A549 (cell line): ENCODE data around the gene THAP4. TPM values are rescaled to one million over a fixed set of nuclear protein-coding genes. Genes with fewer than 3 reads are reported as not detected.

Source experiments
- ATAC-seq, 2 experiments: fragments of 200-7000 bp in 1 of 2; fragments of >200 bp in 1 of 2; cut with Nextera tagmentation in 1 of 2; cut with Tn5 transposase in 1 of 2; 3 replicates each; pipeline versions ENCODE4 v1.8.0 to v1.9.1; 2018 to 2020; ENCODE audit warnings: mild to moderate bottlenecking in 1 of 2, moderate library complexity in 1 of 2
- CTCF ChIA-PET: fragments of 300-600 bp; sonication (Branson Sonifier 250); formaldehyde crosslinking; extraction: SDS; loops from one replicate; lab custom pipeline; 2021; ENCODE audit warnings: antibody characterized with exemption, inconsistent platforms; lab: Yijun Ruan, JAX
- POLR2A ChIA-PET: fragments of 350-600 bp; formaldehyde crosslinking; extraction: SDS; loops from one replicate; lab custom pipeline; 2021; ENCODE audit warnings: antibody characterized with exemption, inconsistent platforms; lab: Yijun Ruan, JAX
- DNase-seq, 2 experiments: peaks; one replicate each; pipeline versions ENCODE4 v3.0.0 to v3.0.0-alpha.2; 2011 to 2016; ENCODE audit warnings: low read depth in 1 of 2, low spot score in 1 of 2
- FAIRE-seq: peaks from 2 replicates; lab custom pipeline; 2011; peaks lifted over from hg19 to GRCh38; lab: Jason Lieb, UNC
- H3K27ac ChIP-seq, 2 experiments: fragments of >200 bp; sonication (Bioruptor Twin); formaldehyde crosslinking; 3 replicates each; pipeline ENCODE4 v1.5.1; 2016 to 2017
- H3K4me1 ChIP-seq: fragments of >200 bp; sonication (Bioruptor Twin); formaldehyde crosslinking; 3 replicates; pipeline ENCODE4 v1.6.1; 2016
- H3K4me2 ChIP-seq: fragments of >200 bp; sonication (Bioruptor Twin); formaldehyde crosslinking; 3 replicates; pipeline ENCODE4 v1.6.1; 2016
- H3K4me3 ChIP-seq: fragments of >200 bp; sonication (Bioruptor Twin); formaldehyde crosslinking; 3 replicates; pipeline ENCODE4 v1.5.1; 2016
- H3K9me3 ChIP-seq: fragments of >200 bp; sonication (Bioruptor Twin); formaldehyde crosslinking; 3 replicates; pipeline ENCODE4 v1.6.1; 2016
- BHLHE40 ChIP-seq: IDR thresholded peaks from 2 replicates; pipeline ENCODE4 v1.6.1; 2012; ENCODE audit warnings: low read depth, low read length, inconsistent platforms
- CBX2 ChIP-seq: fragments of 200-600 bp; sonication (generic); IDR thresholded peaks from 2 replicates; pipeline ENCODE4 v1.6.1; 2016; ENCODE audit warnings: low read depth, mild to moderate bottlenecking, borderline replicate concordance
- CEBPB ChIP-seq, 2 experiments: fragments of >200 bp in 1 of 2; sonication (Bioruptor Twin) in 1 of 2; formaldehyde crosslinking in 1 of 2; IDR thresholded peaks; 2 replicates each; pipeline ENCODE4 v1.6.1; 2012 to 2016
- CHD4 ChIP-seq: fragments of 200-600 bp; sonication (generic); IDR thresholded peaks from 2 replicates; pipeline ENCODE4 v1.6.1; 2016; ENCODE audit warnings: antibody characterized with exemption, mild to moderate bottlenecking, borderline replicate concordance
- CTCF ChIP-seq: fragments of >200 bp; sonication (Bioruptor Twin); formaldehyde crosslinking; IDR thresholded peaks from 3 replicates; pipeline ENCODE4 v1.5.1; 2016
- EHMT2 ChIP-seq: fragments of 200-600 bp; sonication (generic); IDR thresholded peaks from 2 replicates; pipeline ENCODE4 v1.6.1; 2016; ENCODE audit warnings: antibody characterized with exemption, low read depth, mild to moderate bottlenecking, moderate library complexity
- EP300 ChIP-seq, 2 experiments: fragments of >200 bp; sonication (Bioruptor Twin); formaldehyde crosslinking; IDR thresholded peaks; 2 replicates in 1 of 2; 3 replicates in 1 of 2; pipeline ENCODE4 v1.6.1; 2016 to 2017
- ESRRA ChIP-seq: fragments of 150-350 bp; IDR thresholded peaks from 2 replicates; pipeline ENCODE4 v1.6.1; 2014; ENCODE audit warnings: mild to moderate bottlenecking, low read length, borderline replicate concordance
- FOSB ChIP-seq: fragments of 250-450 bp; sonication (Bioruptor Pico); IDR thresholded peaks from 2 replicates; pipeline ENCODE4 v1.5.0; 2020; ENCODE audit warnings: mild to moderate bottlenecking, moderate library complexity
- HDAC2 ChIP-seq: fragments of 200-600 bp; sonication (generic); IDR thresholded peaks from 2 replicates; pipeline ENCODE4 v1.6.1; 2016
- HEYL ChIP-seq: fragments of 250-450 bp; sonication (Bioruptor Pico); IDR thresholded peaks from 2 replicates; pipeline ENCODE4 v1.8.0; 2021; ENCODE audit warnings: mild to moderate bottlenecking, moderate library complexity
- HOXA7 ChIP-seq: fragments of 250-450 bp; sonication (Bioruptor Pico); IDR thresholded peaks from 2 replicates; pipeline ENCODE4 v1.5.0; 2020; ENCODE audit warnings: mild to moderate bottlenecking, moderate library complexity
- JUN ChIP-seq, 2 experiments: fragments of >200 bp; sonication (Bioruptor Twin); formaldehyde crosslinking; IDR thresholded peaks; 2 replicates in 1 of 2; 3 replicates in 1 of 2; pipeline ENCODE4 v1.6.1; 2016 to 2017
- JUNB ChIP-seq: fragments of >200 bp; sonication (Bioruptor Twin); formaldehyde crosslinking; IDR thresholded peaks from 2 replicates; pipeline ENCODE4 v1.6.1; 2016
- KDM1A ChIP-seq: fragments of 200-600 bp; sonication (generic); IDR thresholded peaks from 2 replicates; pipeline ENCODE4 v1.6.1; 2016; ENCODE audit warnings: low read depth, mild to moderate bottlenecking
- KDM5A ChIP-seq: fragments of 200-600 bp; sonication (generic); IDR thresholded peaks from 2 replicates; pipeline ENCODE4 v1.6.1; 2016; ENCODE audit warnings: antibody characterized with exemption, mild to moderate bottlenecking
- MAX ChIP-seq: IDR thresholded peaks from 2 replicates; pipeline ENCODE4 v1.6.1; 2012
- MAZ ChIP-seq: fragments of 150-350 bp; IDR thresholded peaks from 2 replicates; pipeline ENCODE4 v1.6.1; 2014; ENCODE audit warnings: antibody characterized with exemption, low read depth, low read length, borderline replicate concordance
- NPAS2 ChIP-seq: fragments of 250-450 bp; sonication (Bioruptor Pico); IDR thresholded peaks from 2 replicates; pipeline ENCODE4 v1.8.0; 2022; ENCODE audit warnings: mild to moderate bottlenecking, moderate library complexity, borderline replicate concordance
- NR3C1 ChIP-seq: fragments of >200 bp; sonication (Bioruptor Twin); formaldehyde crosslinking; IDR thresholded peaks from 3 replicates; pipeline ENCODE4 v1.6.1; 2017
- RAD21 ChIP-seq, 2 experiments: fragments of >200 bp in 1 of 2; sonication (Bioruptor Twin) in 1 of 2; formaldehyde crosslinking in 1 of 2; IDR thresholded peaks in 1 of 2; conservative IDR thresholded peaks in 1 of 2; 2 replicates in 1 of 2; 3 replicates in 1 of 2; pipeline ENCODE4 v1.6.1; 2012 to 2018; ENCODE audit warnings: inconsistent platforms in 1 of 2
- RFX5 ChIP-seq: fragments of 450-650 bp; IDR thresholded peaks from 2 replicates; pipeline ENCODE4 v1.7.1; 2014; ENCODE audit warnings: antibody characterized with exemption, mild to moderate bottlenecking, moderate library complexity
- RNF2 ChIP-seq: fragments of 200-600 bp; sonication (generic); IDR thresholded peaks from 2 replicates; pipeline ENCODE4 v1.6.1; 2016; ENCODE audit warnings: low read depth, mild to moderate bottlenecking, antibody characterized with exemption, moderate library complexity, borderline replicate concordance
- SMC3 ChIP-seq: fragments of >200 bp; sonication (Bioruptor Twin); formaldehyde crosslinking; IDR thresholded peaks from 3 replicates; pipeline ENCODE4 v1.6.1; 2018; ENCODE audit warnings: inconsistent platforms
- TP53 ChIP-seq: fragments of 250-450 bp; sonication (Bioruptor Pico); IDR thresholded peaks from 2 replicates; pipeline ENCODE4 v1.5.0; 2021; ENCODE audit warnings: mild to moderate bottlenecking, moderate library complexity
- ZNF302 ChIP-seq: fragments of 250-450 bp; sonication (Bioruptor Pico); IDR thresholded peaks from 2 replicates; pipeline ENCODE4 v1.9.0; 2021; ENCODE audit warnings: inconsistent platforms, mild to moderate bottlenecking, moderate library complexity
- ZSCAN20 ChIP-seq: fragments of 250-450 bp; sonication (Bioruptor Pico); IDR thresholded peaks from 2 replicates; pipeline ENCODE4 v1.8.0; 2022; ENCODE audit warnings: mild to moderate bottlenecking, moderate library complexity
- WGBS: methylation state at CpG from one replicate; pipeline ENCODE4 v1.1.6; 2017; ENCODE audit errors: missing lambda C conversion rate; 5-methylcytosine and 5-hydroxymethylcytosine counted together
- polyA plus RNA-seq, 4 experiments: library from polyadenylated mRNA; depleted of rRNA in 3 of 4; stranded (reverse); fragments of >200 nt; fragmentation: RNase III in 1 of 4; extraction: RNeasy Plus Mini Kit Qiagen cat#74134 plus additional on column Dnase treatment in 1 of 4; gene quantifications; 2 replicates in 3 of 4; 3 replicates in 1 of 4; pipeline ENCODE4 v1.2.3, GENCODE V29; 2011 to 2017
- TF ChIP-seq, protein P1 (sequence below): fragments of 200-600 bp; sonication (generic); IDR thresholded peaks from 2 replicates; pipeline ENCODE4 v1.6.1; 2016; ENCODE audit warnings: antibody characterized with exemption, mild to moderate bottlenecking, moderate library complexity

The THAP4 gene
- polyA plus RNA-seq, 2 of the 4 experiments (the other 2 are of a cell fraction) = 36.1 to 51.0 TPM

DNA sequence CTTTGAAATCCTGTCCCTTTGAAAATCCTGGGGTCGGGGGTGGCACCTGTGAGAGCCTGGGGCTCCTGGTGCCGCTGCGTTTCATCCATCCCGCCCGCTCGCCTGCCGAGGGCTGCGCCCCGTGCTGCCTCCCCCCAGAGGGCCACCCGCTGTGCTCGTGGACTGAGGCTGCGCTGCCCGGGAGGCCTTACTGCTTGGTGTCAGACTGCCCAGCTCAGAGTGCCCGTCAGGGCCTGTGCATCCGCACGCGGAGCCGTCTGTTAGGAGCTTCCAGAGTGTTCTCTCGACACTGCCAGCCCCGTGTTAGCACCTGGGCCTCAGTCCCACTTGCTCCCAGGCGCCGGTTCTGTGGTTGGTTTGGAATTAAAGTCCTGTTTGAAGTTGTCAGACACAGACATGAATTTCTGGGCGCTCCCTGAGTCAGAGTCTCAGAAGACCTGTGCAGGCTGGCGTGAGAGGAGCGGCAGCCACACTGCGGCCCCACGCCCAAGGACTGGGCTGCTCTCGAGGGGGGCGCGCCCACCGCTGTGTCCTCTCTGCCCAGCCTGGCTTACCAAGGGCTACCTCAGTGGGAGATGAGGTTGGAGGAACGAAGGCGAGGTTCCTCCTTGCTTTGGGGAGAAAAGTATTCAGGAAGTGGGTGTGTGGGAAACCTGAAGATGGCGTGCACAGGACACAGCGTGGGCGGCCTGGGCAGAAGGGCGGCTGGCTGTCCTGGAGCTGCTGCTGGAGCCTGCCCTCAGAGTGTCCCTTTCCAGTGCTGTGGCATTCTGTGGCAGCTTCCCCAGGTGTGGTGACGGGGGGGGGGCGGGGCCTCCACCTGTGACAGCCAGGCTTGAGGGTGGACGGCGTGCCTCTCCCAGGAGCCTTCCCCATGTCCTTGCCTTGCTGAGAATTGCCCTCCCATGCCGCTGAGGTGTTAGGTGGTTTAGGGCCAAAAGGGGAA, 35.6 kb upstream of the THAP4 start:
- DNase-seq (no peak), ATAC-seq (no peak)
- no peak overlapping the region for H3K27ac ChIP-seq
- WGBS = 93% methylated on average over 38 of the region's 42 CpGs
- TF ChIP-seq FOSB (CRISPR knock-in tag) (no peak), CBX2 (no peak), HEYL (CRISPR knock-in tag) (no peak), RNF2 (no peak), JUNB (no peak), CHD4 (no peak), HDAC2 (no peak), JUN (IDR thresholded peaks at IDR 0.05) (no peak), EHMT2 (no peak), KDM1A (no peak), NR3C1 (no peak), SMC3 (no peak), ZNF302 (CRISPR knock-in tag) (no peak), MAZ (no peak), RAD21 (conservative IDR thresholded peaks at IDR 0.05 in 1 of 2, IDR thresholded peaks at IDR 0.05 in 1 of 2) (no peak), CTCF (no peak), RFX5 (no peak)
- TF ChIP-seq, protein P1, sequence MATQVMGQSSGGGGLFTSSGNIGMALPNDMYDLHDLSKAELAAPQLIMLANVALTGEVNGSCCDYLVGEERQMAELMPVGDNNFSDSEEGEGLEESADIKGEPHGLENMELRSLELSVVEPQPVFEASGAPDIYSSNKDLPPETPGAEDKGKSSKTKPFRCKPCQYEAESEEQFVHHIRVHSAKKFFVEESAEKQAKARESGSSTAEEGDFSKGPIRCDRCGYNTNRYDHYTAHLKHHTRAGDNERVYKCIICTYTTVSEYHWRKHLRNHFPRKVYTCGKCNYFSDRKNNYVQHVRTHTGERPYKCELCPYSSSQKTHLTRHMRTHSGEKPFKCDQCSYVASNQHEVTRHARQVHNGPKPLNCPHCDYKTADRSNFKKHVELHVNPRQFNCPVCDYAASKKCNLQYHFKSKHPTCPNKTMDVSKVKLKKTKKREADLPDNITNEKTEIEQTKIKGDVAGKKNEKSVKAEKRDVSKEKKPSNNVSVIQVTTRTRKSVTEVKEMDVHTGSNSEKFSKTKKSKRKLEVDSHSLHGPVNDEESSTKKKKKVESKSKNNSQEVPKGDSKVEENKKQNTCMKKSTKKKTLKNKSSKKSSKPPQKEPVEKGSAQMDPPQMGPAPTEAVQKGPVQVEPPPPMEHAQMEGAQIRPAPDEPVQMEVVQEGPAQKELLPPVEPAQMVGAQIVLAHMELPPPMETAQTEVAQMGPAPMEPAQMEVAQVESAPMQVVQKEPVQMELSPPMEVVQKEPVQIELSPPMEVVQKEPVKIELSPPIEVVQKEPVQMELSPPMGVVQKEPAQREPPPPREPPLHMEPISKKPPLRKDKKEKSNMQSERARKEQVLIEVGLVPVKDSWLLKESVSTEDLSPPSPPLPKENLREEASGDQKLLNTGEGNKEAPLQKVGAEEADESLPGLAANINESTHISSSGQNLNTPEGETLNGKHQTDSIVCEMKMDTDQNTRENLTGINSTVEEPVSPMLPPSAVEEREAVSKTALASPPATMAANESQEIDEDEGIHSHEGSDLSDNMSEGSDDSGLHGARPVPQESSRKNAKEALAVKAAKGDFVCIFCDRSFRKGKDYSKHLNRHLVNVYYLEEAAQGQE = no peak
- TF ChIP-seq, all 56 proteins: peak for 0
- no peak for FAIRE-seq
- CTCF ChIA-PET = no interaction called here
- Histone ChIP-seq H3K4me1 (no peaks in the 10 kb centered on the region), H3K9me3 (no peaks in the 10 kb centered on the region), H3K4me2 (no peak overlapping the region), H3K4me3 (no peak overlapping the region)
- POLR2A ChIA-PET = no interaction called here

DNA sequence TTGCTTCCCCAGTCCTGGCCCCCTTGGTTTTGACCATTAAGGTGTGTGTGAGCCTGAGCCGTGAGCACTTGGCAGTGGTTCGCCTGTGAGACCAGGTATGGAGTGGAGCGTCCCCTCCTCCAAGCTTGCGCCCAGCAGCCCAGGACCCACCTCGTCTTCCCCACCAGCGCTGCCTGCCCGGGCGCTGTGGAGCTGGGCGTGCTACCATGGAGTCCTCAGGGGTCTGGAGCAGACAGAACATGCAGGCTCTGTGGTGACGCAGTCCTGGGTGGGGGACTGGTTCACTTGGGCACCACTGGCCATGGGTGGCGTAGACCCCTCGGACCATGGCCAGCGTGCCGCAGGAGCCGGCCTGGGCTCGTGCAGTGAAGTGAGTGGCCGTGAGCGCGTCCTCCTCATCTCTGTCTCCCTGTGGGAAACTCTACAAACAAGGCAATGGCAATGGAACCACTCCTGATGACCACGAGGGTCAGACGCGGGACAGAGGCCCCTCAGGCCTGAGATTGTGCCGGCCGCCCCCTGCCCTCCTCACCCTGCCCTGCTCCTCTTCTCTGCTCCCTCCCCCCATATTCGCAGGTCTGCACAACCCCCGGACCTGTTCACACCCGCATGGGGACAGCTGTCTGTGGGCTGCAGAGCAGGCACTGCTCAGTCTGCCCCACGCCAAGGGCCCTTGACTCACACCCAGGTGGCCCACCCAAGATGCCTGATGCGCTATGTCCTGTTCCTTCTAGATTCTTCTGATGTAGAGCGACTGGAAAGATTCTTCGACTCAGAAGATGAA, 34.7 kb upstream of the THAP4 start:
- Histone ChIP-seq H3K4me2 (no peak overlapping the region), H3K27ac (no peak overlapping the region), H3K4me1 (no peaks in the 10 kb centered on the region), H3K9me3 (no peaks in the 10 kb centered on the region), H3K4me3 (no peak overlapping the region)
- POLR2A ChIA-PET = no interaction called here
- DNase-seq (no peak), FAIRE-seq (no peak), ATAC-seq (no peak)
- CTCF ChIA-PET = interaction anchor here (0.8 to 2.5 kb wide), 3 partner anchors 10 to 13 kb away, joined by 3 to 15 read pairs (median 4); no protein-coding TSS in a partner anchor
- no peak for TF ChIP-seq HOXA7
- TF ChIP-seq KDM5A = no peak
- no peak for TF ChIP-seq CEBPB (IDR thresholded peaks at IDR 0.05)
- TF ChIP-seq MAX = no peak
- no peak for TF ChIP-seq HDAC2
- TF ChIP-seq BHLHE40 = no peak
- TF ChIP-seq FOSB (CRISPR knock-in tag) = no peak
- TF ChIP-seq ESRRA = no peak
- TF ChIP-seq NPAS2 (CRISPR knock-in tag) = no peak
- no peak for TF ChIP-seq KDM1A
- no peak for TF ChIP-seq EP300 (IDR thresholded peaks at IDR 0.05)
- no peak for TF ChIP-seq TP53 (CRISPR knock-in tag)
- TF ChIP-seq ZSCAN20 (CRISPR knock-in tag) = no peak
- 97% methylated on average over 19 of the region's 31 CpGs for WGBS
